K562 (cell line): ENCODE data around the gene TTC28. TPM values are rescaled to one million over a fixed set of nuclear protein-coding genes. Genes with fewer than 3 reads are reported as not detected.

Source experiments
- HMG20B ChIP-seq: fragments of 250-450 bp; sonication (Bioruptor Pico); IDR thresholded peaks from 2 replicates; pipeline ENCODE4 v1.5.0; 2021; ENCODE audit warnings: mild to moderate bottlenecking
- MAZ ChIP-seq, 2 experiments: fragments of 450-650 bp in 1 of 2; sonication (generic) in 1 of 2; formaldehyde crosslinking; IDR thresholded peaks in 1 of 2; conservative IDR thresholded peaks in 1 of 2; 2 replicates each; pipeline versions ENCODE4 v1.4.0 to v1.5.0; 2020; ENCODE audit warnings: mild to moderate bottlenecking in 1 of 2, missing genetic modification reagents in 1 of 2
- MNT ChIP-seq, 2 experiments: fragments of 450-650 bp; conservative IDR thresholded peaks; 2 replicates each; pipeline ENCODE4 v1.6.1; 2017; ENCODE audit warnings: mild to moderate bottlenecking in 2 of 2, moderate library complexity in 2 of 2
- MTF1 ChIP-seq: fragments of 250-450 bp; sonication (Bioruptor Pico); IDR thresholded peaks from 2 replicates; pipeline ENCODE4 v1.9.0; 2021; ENCODE audit warnings: moderate library complexity, mild to moderate bottlenecking, inconsistent platforms, borderline replicate concordance
- PRDM10 ChIP-seq: fragments of 450-650 bp; IDR thresholded peaks from 2 replicates; pipeline ENCODE4 v1.6.1; 2018; ENCODE audit not compliant: partially characterized antibody
- ZNF133 ChIP-seq: fragments of 250-450 bp; sonication (Bioruptor Pico); IDR thresholded peaks from 2 replicates; pipeline ENCODE4 v1.4.0; 2020; ENCODE audit warnings: mild to moderate bottlenecking
- polyA plus RNA-seq, 8 experiments: library from polyadenylated mRNA; depleted of rRNA in 4 of 8; stranded (reverse) in 5 of 8; unstranded in 3 of 8; fragments of >200 nt; fragmentation: Nextera tagmentation in 2 of 8; fragmentation: Illumina TruSeq in 1 of 8; extraction: Ambion mirVana in 2 of 8; extraction: Trizol in 1 of 8; gene quantifications; 2 replicates each; pipeline versions ENCODE4 v1.2.1 to v1.2.3, GENCODE V29; 2011 to 2014; ENCODE audit warnings: inconsistent platforms in 1 of 8, missing spikeins in 1 of 8
- total RNA-seq, 7 experiments: library from RNA; depleted of rRNA in 6 of 7; stranded (reverse); fragments of >200 nt in 6 of 7; fragmentation: Illumina TruSeq in 2 of 7; extraction: Trizol in 2 of 7; gene quantifications; 2 replicates each; pipeline versions ENCODE4 v1.2.1 to v1.2.3, GENCODE V29; 2011 to 2021; ENCODE audit warnings: low replicate concordance in 1 of 7

Gene TTC28
- total and polyA plus RNA-seq, 9 of the 15 experiments (the other 6 are each of a cell fraction or from before 2014, with no cell fraction given): 0.22 to 10.7 (median 3.1) TPM

- TF ChIP-seq PRDM10: no peak
- no peak for TF ChIP-seq MTF1
- no peak for TF ChIP-seq MAZ (CRISPR knock-in tag; conservative IDR thresholded peaks at IDR 0.05 in 1 of 2, IDR thresholded peaks at IDR 0.05 in 1 of 2)
- no peak for TF ChIP-seq HMG20B (CRISPR knock-in tag)
- TF ChIP-seq ZNF133 (CRISPR knock-in tag): no peak
- no peak for TF ChIP-seq MNT (conservative IDR thresholded peaks at IDR 0.05)
- TF ChIP-seq, all 486 proteins: peak for 0
Measured at GRCh38 chr22:27983361-27983791, 696.3 kb downstream of the TTC28 start (continued).
